Osteoblast (primary cell): Measurements from ENCODE around the gene LRP6. TPM values are rescaled to one million over a fixed set of nuclear protein-coding genes. Genes with fewer than 3 reads are reported as not detected.

Source experiments
- DNase-seq: peaks from one replicate; pipeline ENCODE4 v3.0.0; 2011; ENCODE audit warnings: low spot score, mixed read lengths; ENCODE audit not compliant: insufficient read length; ENCODE audit errors: missing footprints
- H2AFZ ChIP-seq: 2 replicates; pipeline ENCODE4 v1.6.0; 2011; ENCODE audit warnings: mild to moderate bottlenecking, low read length
- H3K27ac ChIP-seq: 2 replicates; pipeline ENCODE4 v1.5.1; 2011; ENCODE audit warnings: mild to moderate bottlenecking, low read depth, low read length, moderate library complexity
- H3K27me3 ChIP-seq: 2 replicates; pipeline ENCODE4 v1.6.0; 2012; ENCODE audit warnings: mild to moderate bottlenecking, control low read depth, inconsistent platforms, low read length, moderate library complexity; ENCODE audit not compliant: insufficient read depth
- H3K36me3 ChIP-seq: 2 replicates; pipeline ENCODE4 v1.5.1; 2011; ENCODE audit warnings: mild to moderate bottlenecking, low read length, control low read depth, moderate library complexity; ENCODE audit not compliant: insufficient read depth
- H3K4me1 ChIP-seq: 2 replicates; pipeline ENCODE4 v1.5.1; 2011; ENCODE audit warnings: mild to moderate bottlenecking, low read length, control low read depth, moderate library complexity; ENCODE audit not compliant: insufficient read depth
- H3K4me2 ChIP-seq: 2 replicates; pipeline ENCODE4 v1.6.0; 2011; ENCODE audit warnings: mild to moderate bottlenecking, low read length; ENCODE audit not compliant: insufficient read depth
- H3K4me3 ChIP-seq: fragments of 200-600 bp; sonication (generic); 3 replicates; pipeline ENCODE4 v1.5.1; 2012; ENCODE audit warnings: mild to moderate bottlenecking, low read length, inconsistent platforms; ENCODE audit not compliant: insufficient read depth
- H3K79me2 ChIP-seq: 2 replicates; pipeline ENCODE4 v1.6.0; 2012; ENCODE audit warnings: mild to moderate bottlenecking, low read length, control low read depth, inconsistent platforms; ENCODE audit not compliant: insufficient read depth
- H3K9me3 ChIP-seq: 2 replicates; pipeline ENCODE4 v1.5.1; 2011; ENCODE audit warnings: low read depth, low read length, control low read depth
- H4K20me1 ChIP-seq: 2 replicates; pipeline ENCODE4 v1.6.0; 2012; ENCODE audit warnings: mild to moderate bottlenecking, low read length, control low read depth; ENCODE audit not compliant: insufficient read depth
- total RNA-seq: library from RNA; depleted of rRNA; stranded (reverse); fragments of >200 nt; gene quantifications from 2 replicates; pipeline ENCODE4 v1.2.3, GENCODE V29; 2012
- TF ChIP-seq, protein P1 (sequence below): IDR thresholded peaks from 2 replicates; pipeline ENCODE4 v1.5.1; 2011; ENCODE audit warnings: mild to moderate bottlenecking, low read depth, low read length, moderate library complexity; ENCODE audit errors: extremely low read depth

LRP6 gene
- total RNA-seq, 1 donor, result 46.7 TPM

DNA sequence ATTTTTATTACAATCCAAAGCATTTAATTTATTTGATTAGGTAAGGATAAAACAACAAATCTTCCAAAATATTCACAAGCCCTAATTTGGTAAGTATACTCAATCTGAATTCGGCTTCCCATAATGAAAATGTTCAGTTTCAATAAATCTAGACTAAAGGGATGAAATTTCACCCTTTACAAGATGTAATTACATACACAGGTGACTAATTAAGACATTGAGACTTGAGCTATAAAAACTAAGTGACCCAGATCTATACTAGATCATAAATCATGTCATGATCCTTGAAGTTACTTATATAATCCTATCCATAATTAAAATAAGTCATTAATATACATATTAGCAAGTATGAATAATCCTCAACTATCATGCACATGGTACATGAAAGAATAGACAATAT, 36.6 kb downstream of the LRP6 start:
- H2AFZ ChIP-seq, result no peak overlapping the region
- no peak overlapping the region for H3K4me3 ChIP-seq
- TF ChIP-seq, protein P1, sequence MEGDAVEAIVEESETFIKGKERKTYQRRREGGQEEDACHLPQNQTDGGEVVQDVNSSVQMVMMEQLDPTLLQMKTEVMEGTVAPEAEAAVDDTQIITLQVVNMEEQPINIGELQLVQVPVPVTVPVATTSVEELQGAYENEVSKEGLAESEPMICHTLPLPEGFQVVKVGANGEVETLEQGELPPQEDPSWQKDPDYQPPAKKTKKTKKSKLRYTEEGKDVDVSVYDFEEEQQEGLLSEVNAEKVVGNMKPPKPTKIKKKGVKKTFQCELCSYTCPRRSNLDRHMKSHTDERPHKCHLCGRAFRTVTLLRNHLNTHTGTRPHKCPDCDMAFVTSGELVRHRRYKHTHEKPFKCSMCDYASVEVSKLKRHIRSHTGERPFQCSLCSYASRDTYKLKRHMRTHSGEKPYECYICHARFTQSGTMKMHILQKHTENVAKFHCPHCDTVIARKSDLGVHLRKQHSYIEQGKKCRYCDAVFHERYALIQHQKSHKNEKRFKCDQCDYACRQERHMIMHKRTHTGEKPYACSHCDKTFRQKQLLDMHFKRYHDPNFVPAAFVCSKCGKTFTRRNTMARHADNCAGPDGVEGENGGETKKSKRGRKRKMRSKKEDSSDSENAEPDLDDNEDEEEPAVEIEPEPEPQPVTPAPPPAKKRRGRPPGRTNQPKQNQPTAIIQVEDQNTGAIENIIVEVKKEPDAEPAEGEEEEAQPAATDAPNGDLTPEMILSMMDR, result no peak
- H3K4me2 ChIP-seq, result no peak overlapping the region
- H3K27ac ChIP-seq, result no peak overlapping the region
- peaks cover 44% of the 10 kb centered on the region for H4K20me1 ChIP-seq
- no peaks in the 10 kb centered on the region for H3K27me3 ChIP-seq
- no peaks in the 10 kb centered on the region for H3K4me1 ChIP-seq
- H3K36me3 ChIP-seq, result no peaks in the 10 kb centered on the region
- H3K79me2 ChIP-seq, result peaks cover 87% of the 10 kb centered on the region
- no peaks in the 10 kb centered on the region for H3K9me3 ChIP-seq
- no peak for DNase-seq

DNA sequence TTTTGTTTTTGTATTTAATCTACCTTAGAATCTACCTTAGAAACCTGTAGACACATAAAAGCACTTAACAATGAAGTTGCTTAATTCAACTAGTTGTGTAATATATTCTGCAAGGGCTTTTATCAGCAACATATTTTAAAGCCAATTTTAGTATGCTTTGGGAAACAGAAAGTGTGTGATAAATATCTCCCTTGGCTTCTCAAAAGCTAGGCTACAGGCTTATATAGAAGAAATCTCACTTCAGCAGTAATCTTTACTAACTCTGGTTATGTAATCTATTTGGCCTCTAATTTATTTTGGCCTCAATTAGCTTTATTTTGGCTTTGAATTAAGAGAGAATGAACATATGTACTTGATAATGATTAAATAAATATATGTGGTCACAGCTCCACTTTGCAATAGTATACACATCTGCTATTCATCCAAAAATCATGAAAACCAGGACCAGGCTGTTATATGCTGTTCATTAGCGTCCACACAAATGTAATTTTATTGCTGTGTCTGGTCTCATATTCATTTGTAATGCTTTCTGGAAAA, 37.2 kb downstream of the LRP6 start:
- H3K4me2 ChIP-seq, result no peak overlapping the region
- H2AFZ ChIP-seq, result no peak overlapping the region
- H3K27me3 ChIP-seq, result no peaks in the 10 kb centered on the region
- TF ChIP-seq, protein P1, result no peak
- no peak overlapping the region for H3K27ac ChIP-seq
- no peaks in the 10 kb centered on the region for H3K36me3 ChIP-seq
- no peak overlapping the region for H3K4me3 ChIP-seq
- peaks cover 2% of the 10 kb centered on the region for H3K4me1 ChIP-seq
- peak; percentile 32 for DNase-seq
- H3K9me3 ChIP-seq, result no peaks in the 10 kb centered on the region
- peaks cover 41% of the 10 kb centered on the region for H4K20me1 ChIP-seq
- H3K79me2 ChIP-seq, result peaks cover 88% of the 10 kb centered on the region

DNA sequence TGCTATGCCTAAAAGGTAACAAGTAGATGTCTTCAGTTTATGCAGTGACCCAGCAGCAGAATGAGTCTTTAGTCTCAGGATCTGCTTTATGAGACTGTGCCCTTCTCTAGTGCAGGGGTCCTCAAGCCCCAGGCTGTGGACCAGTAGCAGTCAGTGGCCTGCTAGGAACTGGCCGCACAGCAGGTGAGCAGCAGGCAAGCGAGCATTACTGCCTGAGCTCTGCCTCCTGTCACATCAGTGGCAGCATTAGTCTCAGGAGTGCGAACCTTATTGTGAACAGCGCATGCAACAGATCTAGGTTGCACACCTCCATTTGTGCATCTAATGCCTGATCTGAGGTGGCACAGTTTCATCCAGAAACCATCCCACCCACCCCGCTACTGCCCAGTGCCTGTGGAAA, 38.4 kb downstream of the LRP6 start:
- Histone ChIP-seq H3K4me2 (no peak overlapping the region), H2AFZ (no peak overlapping the region), H4K20me1 (peaks cover 45% of the 10 kb centered on the region), H3K27ac (no peak overlapping the region), H3K27me3 (no peaks in the 10 kb centered on the region), H3K4me1 (peaks cover 4% of the 10 kb centered on the region), H3K9me3 (no peaks in the 10 kb centered on the region), H3K79me2 (peaks cover 85% of the 10 kb centered on the region), H3K4me3 (no peak overlapping the region), H3K36me3 (no peaks in the 10 kb centered on the region)
- TF ChIP-seq, protein P1, result no peak
- DNase-seq, result no peak

DNA sequence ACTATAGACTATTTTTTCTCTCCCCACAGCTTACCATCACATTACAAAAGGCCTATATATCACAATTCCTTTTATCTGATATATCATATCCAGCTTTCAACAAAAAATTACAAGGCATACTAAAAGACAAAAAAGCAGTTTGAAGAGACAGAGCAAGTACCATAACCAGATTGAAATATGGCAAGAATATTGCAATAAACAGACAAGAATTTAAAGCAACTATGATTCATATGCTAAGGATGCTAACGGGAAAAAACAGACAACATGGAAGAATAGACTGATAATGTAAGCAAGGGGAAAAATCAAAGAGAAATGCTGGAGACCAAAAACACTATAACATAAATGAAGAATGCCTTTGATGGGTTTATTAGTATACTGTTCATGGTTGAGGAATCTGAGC, 40.7 kb downstream of the LRP6 start:
- H3K4me3 ChIP-seq, result no peak overlapping the region
- no peak overlapping the region for H2AFZ ChIP-seq
- TF ChIP-seq, protein P1, result no peak
- H3K79me2 ChIP-seq, result peaks cover 86% of the 10 kb centered on the region
- no peaks in the 10 kb centered on the region for H3K9me3 ChIP-seq
- DNase-seq, result no peak
- no peak overlapping the region for H3K27ac ChIP-seq
- peaks cover 32% of the 10 kb centered on the region for H4K20me1 ChIP-seq
- no peaks in the 10 kb centered on the region for H3K36me3 ChIP-seq
- peaks cover 4% of the 10 kb centered on the region for H3K4me1 ChIP-seq
- H3K4me2 ChIP-seq, result no peak overlapping the region
- H3K27me3 ChIP-seq, result no peaks in the 10 kb centered on the region
